GM12891 (cell line): Measurements from ENCODE around the gene OLA1.

Source experiments
- PAX5 ChIP-seq: IDR thresholded peaks from 2 replicates; pipeline ENCODE4 v1.6.1; 2011; ENCODE audit warnings: low read length, moderate library complexity, mild to moderate bottlenecking; ENCODE audit not compliant: insufficient read depth, severe bottlenecking
- POLR2A ChIP-seq: IDR thresholded peaks from 2 replicates; pipeline ENCODE4 v1.6.1; 2011; ENCODE audit warnings: low read depth, low read length, control low read depth
- POLR2AphosphoS5 ChIP-seq: IDR thresholded peaks from 2 replicates; pipeline ENCODE4 v1.6.1; 2011; ENCODE audit warnings: low read depth, low read length, control low read depth
- POU2F2 ChIP-seq: IDR thresholded peaks from 2 replicates; pipeline ENCODE4 v1.6.1; 2011; ENCODE audit warnings: low read depth, mild to moderate bottlenecking, control low read depth, low read length, moderate library complexity
- SPI1 ChIP-seq: IDR thresholded peaks from 2 replicates; pipeline ENCODE4 v1.6.1; 2011; ENCODE audit warnings: low read depth, low read length, control low read depth
- TAF1 ChIP-seq: IDR thresholded peaks from 2 replicates; pipeline ENCODE4 v1.6.1; 2011; ENCODE audit warnings: low read depth, low read length, control low read depth

- TF ChIP-seq TAF1 (no peak), POLR2AphosphoS5 (no peak), POLR2A (no peak), POU2F2 (no peak), PAX5 (no peak), SPI1 (peak; percentile 49)
These were observed 161.6 kb downstream of the OLA1 start for GRCh38 chr2:174086708-174087107.
